ENCODE measurements around the gene CHD5.

DNA sequence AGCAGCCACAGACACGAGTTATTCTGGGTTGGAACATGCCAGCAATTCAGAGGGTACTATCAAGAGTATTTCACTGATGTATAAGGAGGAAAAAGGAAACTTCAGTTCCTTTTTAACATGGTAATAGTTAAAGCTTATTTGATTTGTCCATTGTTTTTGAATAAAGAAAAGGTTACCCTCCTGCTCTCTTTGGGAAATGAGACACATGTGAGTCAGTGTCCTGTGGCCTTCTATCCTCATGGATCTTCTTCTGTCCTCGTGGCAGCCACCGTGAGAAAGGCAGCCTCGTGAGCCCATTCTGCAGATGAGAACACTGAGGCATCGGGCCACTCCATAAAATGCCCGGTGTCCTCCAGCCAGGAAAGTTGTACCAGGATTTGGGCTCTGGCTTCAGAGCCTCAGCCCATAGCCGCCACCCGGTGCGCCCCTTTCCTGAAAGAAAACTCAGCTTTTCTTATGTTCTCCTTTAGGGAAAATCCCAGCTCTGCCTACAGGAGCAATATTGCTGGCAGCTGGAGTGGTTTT lies 109.6 kb downstream of the CHD5 start:
- TF ChIP-seq, protein P1, sequence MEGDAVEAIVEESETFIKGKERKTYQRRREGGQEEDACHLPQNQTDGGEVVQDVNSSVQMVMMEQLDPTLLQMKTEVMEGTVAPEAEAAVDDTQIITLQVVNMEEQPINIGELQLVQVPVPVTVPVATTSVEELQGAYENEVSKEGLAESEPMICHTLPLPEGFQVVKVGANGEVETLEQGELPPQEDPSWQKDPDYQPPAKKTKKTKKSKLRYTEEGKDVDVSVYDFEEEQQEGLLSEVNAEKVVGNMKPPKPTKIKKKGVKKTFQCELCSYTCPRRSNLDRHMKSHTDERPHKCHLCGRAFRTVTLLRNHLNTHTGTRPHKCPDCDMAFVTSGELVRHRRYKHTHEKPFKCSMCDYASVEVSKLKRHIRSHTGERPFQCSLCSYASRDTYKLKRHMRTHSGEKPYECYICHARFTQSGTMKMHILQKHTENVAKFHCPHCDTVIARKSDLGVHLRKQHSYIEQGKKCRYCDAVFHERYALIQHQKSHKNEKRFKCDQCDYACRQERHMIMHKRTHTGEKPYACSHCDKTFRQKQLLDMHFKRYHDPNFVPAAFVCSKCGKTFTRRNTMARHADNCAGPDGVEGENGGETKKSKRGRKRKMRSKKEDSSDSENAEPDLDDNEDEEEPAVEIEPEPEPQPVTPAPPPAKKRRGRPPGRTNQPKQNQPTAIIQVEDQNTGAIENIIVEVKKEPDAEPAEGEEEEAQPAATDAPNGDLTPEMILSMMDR (IDR thresholded peaks at IDR 0.05), result no peak
- TF ChIP-seq POLR2A (IDR thresholded peaks at IDR 0.05), result no peak
